H9 (cell line): ENCODE measurements around the gene MRO. TPM values are rescaled to one million over a fixed set of nuclear protein-coding genes. Genes with fewer than 3 reads are reported as not detected.

ENCODE experiments used
- DNase-seq: peaks from one replicate; pipeline ENCODE4 v3.0.0-alpha.2; 2017
- H2AFZ ChIP-seq: one replicate; pipeline ENCODE4 v1.6.1; 2013; ENCODE audit warnings: mild to moderate bottlenecking, low read length, control low read depth, moderate library complexity
- H2AK5ac ChIP-seq: 2 replicates; pipeline ENCODE4 v1.6.1; 2013; ENCODE audit warnings: low read length, control low read depth, mixed read lengths; ENCODE audit not compliant: insufficient read length
- H2BK120ac ChIP-seq: one replicate; pipeline ENCODE4 v1.6.1; 2013; ENCODE audit warnings: low read depth, mild to moderate bottlenecking, low read length, control low read depth, inconsistent platforms; ENCODE audit not compliant: poor library complexity, severe bottlenecking
- H2BK12ac ChIP-seq: 2 replicates; pipeline ENCODE4 v1.6.1; 2013; ENCODE audit warnings: low read length, control low read depth, mixed read lengths, low read depth; ENCODE audit not compliant: insufficient read length
- H2BK15ac ChIP-seq: 2 replicates; pipeline ENCODE4 v1.6.1; 2013; ENCODE audit warnings: low read depth, low read length, control low read depth
- H2BK20ac ChIP-seq: one replicate; pipeline ENCODE4 v1.6.1; 2013; ENCODE audit warnings: low read depth, mild to moderate bottlenecking, low read length, control low read depth, inconsistent platforms; ENCODE audit not compliant: poor library complexity, severe bottlenecking
- H2BK5ac ChIP-seq: 2 replicates; pipeline ENCODE4 v1.6.1; 2013; ENCODE audit warnings: low read length, control low read depth, mixed read lengths; ENCODE audit not compliant: insufficient read length
- H3K14ac ChIP-seq: 2 replicates; pipeline ENCODE4 v1.6.1; 2013; ENCODE audit warnings: low read length, control low read depth; ENCODE audit not compliant: insufficient read depth
- H3K18ac ChIP-seq: 2 replicates; pipeline ENCODE4 v1.6.1; 2013; ENCODE audit warnings: low read depth, mild to moderate bottlenecking, mixed read lengths, low read length, control low read depth; ENCODE audit not compliant: insufficient read length
- H3K23ac ChIP-seq: 2 replicates; pipeline ENCODE4 v1.6.1; 2013; ENCODE audit warnings: low read length, control low read depth, mixed read lengths, low read depth; ENCODE audit not compliant: insufficient read length
- H3K23me2 ChIP-seq: 2 replicates; pipeline ENCODE4 v1.6.1; 2013; ENCODE audit warnings: low read depth, mild to moderate bottlenecking, mixed read lengths, low read length, control low read depth; ENCODE audit not compliant: insufficient read length, poor library complexity, severe bottlenecking
- H3K27ac ChIP-seq: 2 replicates; pipeline ENCODE4 v1.5.1; 2013; ENCODE audit warnings: low read length, control low read depth, mixed read lengths, low read depth; ENCODE audit not compliant: insufficient read length
- H3K27me3 ChIP-seq: 2 replicates; pipeline ENCODE4 v1.6.1; 2013; ENCODE audit warnings: low read length, control low read depth, inconsistent platforms; ENCODE audit not compliant: insufficient read depth
- H3K4ac ChIP-seq: 2 replicates; pipeline ENCODE4 v1.6.1; 2013; ENCODE audit warnings: low read depth, mild to moderate bottlenecking, control low read depth, inconsistent platforms, low read length, moderate library complexity
- H3K4me1 ChIP-seq: 2 replicates; pipeline ENCODE4 v1.6.1; 2013; ENCODE audit warnings: low read length, control low read depth, inconsistent platforms; ENCODE audit not compliant: insufficient read depth
- H3K4me2 ChIP-seq: 2 replicates; pipeline ENCODE4 v1.6.1; 2013; ENCODE audit warnings: low read length, control low read depth, mixed read lengths; ENCODE audit not compliant: insufficient read length, insufficient read depth
- H3K56ac ChIP-seq: 2 replicates; pipeline ENCODE4 v1.6.1; 2013; ENCODE audit warnings: low read depth, mild to moderate bottlenecking, mixed read lengths, low read length, control low read depth; ENCODE audit not compliant: insufficient read length
- H3K79me1 ChIP-seq: 2 replicates; pipeline ENCODE4 v1.6.1; 2013; ENCODE audit warnings: low read depth, mild to moderate bottlenecking, moderate library complexity, low read length, control low read depth, inconsistent platforms; ENCODE audit not compliant: insufficient read depth, poor library complexity, severe bottlenecking
- H3K79me2 ChIP-seq: 2 replicates; pipeline ENCODE4 v1.6.1; 2013; ENCODE audit warnings: low read length, control low read depth, inconsistent platforms; ENCODE audit not compliant: insufficient read depth
- H3K9ac ChIP-seq: 2 replicates; pipeline ENCODE4 v1.6.1; 2013; ENCODE audit warnings: low read length, control low read depth, mixed read lengths; ENCODE audit not compliant: insufficient read length; ENCODE audit errors: extremely low read depth
- H3K9me3 ChIP-seq: one replicate; pipeline ENCODE4 v1.6.1; 2013; ENCODE audit warnings: low read depth, low read length, inconsistent platforms; ENCODE audit not compliant: control insufficient read depth
- H3T11ph ChIP-seq: one replicate; pipeline ENCODE4 v1.6.1; 2013; ENCODE audit warnings: mild to moderate bottlenecking, low read length, control low read depth, inconsistent platforms
- H4K20me1 ChIP-seq: one replicate; pipeline ENCODE4 v1.6.1; 2013; ENCODE audit not compliant: control insufficient read depth, insufficient read length, insufficient read depth
- H4K5ac ChIP-seq: 2 replicates; pipeline ENCODE4 v1.6.1; 2013; ENCODE audit warnings: low read depth, mild to moderate bottlenecking, mixed read lengths, low read length, control low read depth; ENCODE audit not compliant: insufficient read length
- H4K8ac ChIP-seq: replicated peaks from 2 replicates; pipeline ENCODE4 v1.6.1; 2013; ENCODE audit warnings: low read length, control low read depth, mixed read lengths, low read depth; ENCODE audit not compliant: insufficient read length
- H4K91ac ChIP-seq: 2 replicates; pipeline ENCODE4 v1.6.1; 2013; ENCODE audit warnings: low read depth, mild to moderate bottlenecking, moderate library complexity, mixed read lengths, low read length, control low read depth; ENCODE audit not compliant: insufficient read length
- H3K27ac Mint-ChIP-seq, 3 experiments: 2 replicates in 2 of 3; 3 replicates in 1 of 3; pipeline ENCODE4 v1.8.0; 2020 to 2021; ENCODE audit warnings: mixed read lengths in 3 of 3, mild to moderate bottlenecking in 1 of 3, moderate library complexity in 1 of 3
- H3K27me3 Mint-ChIP-seq: 2 replicates; pipeline ENCODE4 v1.8.0; 2021; ENCODE audit warnings: low read depth, mild to moderate bottlenecking, moderate library complexity, mixed read lengths
- H3K36me3 Mint-ChIP-seq, 3 experiments: 2 replicates in 2 of 3; 3 replicates in 1 of 3; pipeline ENCODE4 v1.8.0; 2020 to 2021; ENCODE audit warnings: low read depth in 3 of 3, mixed read lengths in 3 of 3; ENCODE audit not compliant: insufficient read depth in 1 of 3
- H3K4me1 Mint-ChIP-seq, 2 experiments: 2 replicates each; pipeline ENCODE4 v1.8.0; 2020; ENCODE audit warnings: mixed read lengths in 2 of 2
- H3K4me3 Mint-ChIP-seq, 2 experiments: 2 replicates in 1 of 2; 3 replicates in 1 of 2; pipeline ENCODE4 v1.8.0; 2020 to 2021; ENCODE audit warnings: mild to moderate bottlenecking in 2 of 2, mixed read lengths in 2 of 2, moderate library complexity in 1 of 2
- H3K9me3 Mint-ChIP-seq, 2 experiments: 2 replicates in 1 of 2; 3 replicates in 1 of 2; pipeline ENCODE4 v1.8.0; 2020; ENCODE audit warnings: mild to moderate bottlenecking in 2 of 2, mixed read lengths in 2 of 2, moderate library complexity in 1 of 2
- CTCF ChIP-seq: fragments of 200-600 bp; sonication (generic); conservative IDR thresholded peaks from 3 replicates; pipeline ENCODE4 v1.8.0; 2021; ENCODE audit warnings: antibody characterized with exemption, mild to moderate bottlenecking
- WGBS: extraction: QIAGEN DNeasy Blood & Tissue Kit; methylation state at CpG from one replicate; pipeline ENCODE4 v1.1.7; 2013; ENCODE audit warnings: missing lambda C conversion rate, low lambda C conversion rate, mixed read lengths; ENCODE audit not compliant: insufficient read length; ENCODE audit errors: extremely low coverage; 5-methylcytosine and 5-hydroxymethylcytosine counted together
- total RNA-seq: library from RNA; stranded (reverse); gene quantifications from 2 replicates; pipeline ENCODE4 v1.2.1, GENCODE V29; 2021

Gene MRO
- total RNA-seq, 1 experiment from 2014 or later, result 0.57 TPM

GRCh38 chr18:50832754-50833153 is 12.9 kb upstream of the MRO start:
- H3K4me1 ChIP-seq, result no peaks in the 10 kb centered on the region
- DNase-seq, result no peak
- Mint-ChIP-seq H3K27ac (no peak overlapping the region), H3K36me3 (no peaks in the 10 kb centered on the region), H3K4me3 (no peak overlapping the region), H3K9me3 (no peaks in the 10 kb centered on the region), H3K27me3 (no peaks in the 10 kb centered on the region), H3K4me1 (peaks cover 5 to 11% of the 10 kb centered on the region in 2 experiments)
- H3K4me2 ChIP-seq, result no peak overlapping the region
- no peaks in the 10 kb centered on the region for H3K79me1 ChIP-seq
- H2BK12ac ChIP-seq, result no peak overlapping the region
- H3T11ph ChIP-seq, result no peak overlapping the region
- no peak overlapping the region for H2BK120ac ChIP-seq
- H3K56ac ChIP-seq, result no peak overlapping the region
- no peak overlapping the region for H3K4ac ChIP-seq
- no peak overlapping the region for H3K27ac ChIP-seq
- H4K5ac ChIP-seq, result no peak overlapping the region
- no peaks in the 10 kb centered on the region for H3K23me2 ChIP-seq
- TF ChIP-seq CTCF, result no peak
- no peak overlapping the region for H2AFZ ChIP-seq
- H2BK15ac ChIP-seq, result no peak overlapping the region
- no peak overlapping the region for H3K23ac ChIP-seq
- WGBS, result no CpG with 5 or more reads among the region's 2 CpGs
- no peak overlapping the region for H4K8ac ChIP-seq
- no peak overlapping the region for H4K91ac ChIP-seq
- no peak overlapping the region for H2AK5ac ChIP-seq
- H4K20me1 ChIP-seq, result no peaks in the 10 kb centered on the region
- no peaks in the 10 kb centered on the region for H3K9me3 ChIP-seq
- no peaks in the 10 kb centered on the region for H3K27me3 ChIP-seq
- H3K18ac ChIP-seq, result no peak overlapping the region
- H2BK5ac ChIP-seq, result no peak overlapping the region
- no peak overlapping the region for H3K14ac ChIP-seq
- no peak overlapping the region for H2BK20ac ChIP-seq
- H3K9ac ChIP-seq, result no peak overlapping the region
- no peaks in the 10 kb centered on the region for H3K79me2 ChIP-seq
